Natural killer cell (primary cell): ENCODE measurements around the gene NKAPL. TPM values are rescaled to one million over a fixed set of nuclear protein-coding genes. Genes with fewer than 3 reads are reported as not detected.

Experiments used
- ATAC-seq, 3 donors: fragments of 150-1000 bp in 2 of 3; fragments of 200-7000 bp in 1 of 3; cut with Tn5 transposase; 1 replicate in 1 of 3; 2 replicates in 2 of 3; pipeline ENCODE4 v1.10.0; 2021; ENCODE audit warnings: mild to moderate bottlenecking in 2 of 3, moderate library complexity in 2 of 3
- DNase-seq, 2 donors: peaks; one replicate each; pipeline versions ENCODE4 v3.0.0 to v3.0.0-alpha.2; 2013 to 2021; ENCODE audit warnings: mixed read lengths in 1 of 2
- H3K27ac ChIP-seq: one replicate; pipeline ENCODE4 v1.5.1; 2013; ENCODE audit warnings: mild to moderate bottlenecking, low read length
- H3K27me3 ChIP-seq: one replicate; pipeline ENCODE4 v1.6.1; 2013; ENCODE audit warnings: low read length; ENCODE audit not compliant: control insufficient read depth, insufficient read depth
- H3K36me3 ChIP-seq: one replicate; pipeline ENCODE4 v1.6.1; 2013; ENCODE audit warnings: low read length; ENCODE audit not compliant: control insufficient read depth, insufficient read depth
- H3K4me1 ChIP-seq: one replicate; pipeline ENCODE4 v1.6.1; 2013; ENCODE audit warnings: low read length; ENCODE audit not compliant: control insufficient read depth, insufficient read depth
- H3K4me3 ChIP-seq: one replicate; pipeline ENCODE4 v1.5.1; 2013; ENCODE audit warnings: low read length
- H3K9me3 ChIP-seq: one replicate; pipeline ENCODE4 v1.6.1; 2013; ENCODE audit warnings: low read length; ENCODE audit not compliant: control insufficient read depth, insufficient read depth
- H3K27ac Mint-ChIP-seq, 2 donors: one replicate each; pipeline ENCODE4 v1.8.0; 2022; ENCODE audit warnings: mild to moderate bottlenecking in 2 of 2, mixed read lengths in 2 of 2, moderate library complexity in 1 of 2
- H3K27me3 Mint-ChIP-seq, 2 donors: one replicate each; pipeline ENCODE4 v1.8.0; 2022; ENCODE audit warnings: low read depth in 2 of 2, mixed read lengths in 2 of 2
- H3K36me3 Mint-ChIP-seq: one replicate; pipeline ENCODE4 v1.8.0; 2022; ENCODE audit warnings: mixed read lengths
- H3K4me1 Mint-ChIP-seq, 2 donors: one replicate each; pipeline ENCODE4 v1.8.0; 2022; ENCODE audit warnings: mixed read lengths in 2 of 2
- H3K4me3 Mint-ChIP-seq: one replicate; pipeline ENCODE4 v1.8.0; 2022; ENCODE audit warnings: mild to moderate bottlenecking, moderate library complexity, mixed read lengths
- H3K9me3 Mint-ChIP-seq, 2 donors: one replicate each; pipeline ENCODE4 v1.8.0; 2022; ENCODE audit warnings: mixed read lengths in 2 of 2
- CTCF ChIP-seq: fragments of 200-600 bp; IDR thresholded peaks from one replicate; pipeline ENCODE4 v1.8.0; 2022; ENCODE audit warnings: antibody characterized with exemption
- WGBS: methylation state at CpG from one replicate; pipeline ENCODE4 v1.1.7; 2013; ENCODE audit warnings: missing lambda C conversion rate; ENCODE audit not compliant: insufficient coverage; 5-methylcytosine and 5-hydroxymethylcytosine counted together
- intact Hi-C: fragments of 100-400 bp; cut with micrococcal nuclease; formaldehyde crosslinking; loops from one replicate; pipeline ENCODE4 v1.14.2; 2022
- total RNA-seq, 4 donors: library from RNA; stranded (reverse); fragments of 120-200 nt in 1 of 4; gene quantifications; one replicate each; pipeline versions ENCODE4 v1.2.3 to v1.2.4, GENCODE V29; 2013 to 2022

Gene NKAPL
- total RNA-seq, 3 donors from 2014 or later (not counting 1 experiment from before 2014, with no cell fraction given) = 0.31 to 0.36 TPM; not detected in 1

GRCh38 chr6:28243946-28244345 lies 15.2 kb upstream of the NKAPL start:
- Histone ChIP-seq H3K36me3 (peaks cover 36% of the 10 kb centered on the region), H3K4me3 (no peak overlapping the region), H3K9me3 (no peaks in the 10 kb centered on the region), H3K27ac (no peak overlapping the region), H3K27me3 (no peaks in the 10 kb centered on the region), H3K4me1 (no peaks in the 10 kb centered on the region)
- intact Hi-C loops = no loop called here
- Mint-ChIP-seq H3K4me3 (no peak overlapping the region), H3K9me3 (no peaks in the 10 kb centered on the region), H3K27ac (no peak overlapping the region), H3K27me3 (no peaks in the 10 kb centered on the region), H3K4me1 (peaks cover 22 to 37% of the 10 kb centered on the region in 2 donors), H3K36me3 (peaks cover 47% of the 10 kb centered on the region)
- 96% methylated on average over 2 of the region's 3 CpGs for WGBS
- DNase-seq (no peak), ATAC-seq (no peak)
- TF ChIP-seq CTCF = no peak

- WGBS = 81% methylated on average over 6 of the region's 6 CpGs
- no peak overlapping the region for H3K4me3 Mint-ChIP-seq
Measured at GRCh38 chr6:28245206-28245941, 13.7 kb upstream of the NKAPL start.

GRCh38 chr6:28248916-28249315 lies 10.2 kb upstream of the NKAPL start:
- no peak for TF ChIP-seq CTCF
- Histone ChIP-seq H3K27me3 (no peaks in the 10 kb centered on the region), H3K27ac (no peak overlapping the region), H3K9me3 (no peaks in the 10 kb centered on the region), H3K36me3 (peaks cover 39% of the 10 kb centered on the region), H3K4me3 (no peak overlapping the region), H3K4me1 (peaks cover 12% of the 10 kb centered on the region)
- Mint-ChIP-seq H3K4me1 (peaks cover 47 to 62% of the 10 kb centered on the region in 2 donors), H3K36me3 (peaks cover 40% of the 10 kb centered on the region), H3K27me3 (no peaks in the 10 kb centered on the region), H3K9me3 (peaks cover 0 to 3% of the 10 kb centered on the region in 2 donors), H3K4me3 (no peak overlapping the region), H3K27ac (no peak overlapping the region)
- no peak for DNase-seq
- 69% methylated on average over 1 of the region's 1 CpG for WGBS
- intact Hi-C loops = no loop called here
- ATAC-seq = no peak

More at GRCh38 chr6:28245206-28245941, 13.7 kb upstream of the NKAPL start:
- peaks cover 47% of the 10 kb centered on the region for H3K36me3 Mint-ChIP-seq
- peaks cover 22 to 41% of the 10 kb centered on the region in 2 donors for H3K4me1 Mint-ChIP-seq
- no peaks in the 10 kb centered on the region for H3K27me3 ChIP-seq
- no peak overlapping the region for H3K27ac ChIP-seq
- H3K27ac Mint-ChIP-seq = peak overlapping the region in 1 of 2 donors; percentile 43
- TF ChIP-seq CTCF = no peak
- no peak for DNase-seq
- no peaks in the 10 kb centered on the region for H3K27me3 Mint-ChIP-seq
- intact Hi-C loops = no loop called here
- no peaks in the 10 kb centered on the region for H3K4me1 ChIP-seq
- H3K36me3 ChIP-seq = peaks cover 39% of the 10 kb centered on the region
- H3K4me3 ChIP-seq = no peak overlapping the region
- H3K9me3 Mint-ChIP-seq = no peaks in the 10 kb centered on the region
- H3K9me3 ChIP-seq = no peaks in the 10 kb centered on the region
- peak in 2 of 3 donors; percentile 53 to 72 for ATAC-seq
